ENCODE results near the gene RPTN.
"Not testable (repeated sequence)": the region's sequence is repeated elsewhere in the genome, so short reads cannot be mapped to it uniquely, and the experiment has no call there.

The RPTN gene

GRCh38 chr1:152164517-152165136, 5.6 kb upstream of the RPTN start:
- DNase-seq, result no peak

- no peak for DNase-seq
Observed at GRCh38 chr1:152162792-152163463, 3.9 kb upstream of the RPTN start.

- no peak for DNase-seq
Observed at GRCh38 chr1:152160576-152160975, 1.5 kb upstream of the RPTN start.

- DNase-seq, result no peak
Observed at GRCh38 chr1:152153996-152154395, 5.0 kb downstream of the RPTN start.

GRCh38 chr1:152151646-152152045, 7.4 kb downstream of the RPTN start:
- no peak for DNase-seq

- DNase-seq, result no peak
Observed at GRCh38 chr1:152148981-152149380, 10.0 kb downstream of the RPTN start.

GRCh38 chr1:152148051-152148450, 11.0 kb downstream of the RPTN start:
- no peak for DNase-seq

GRCh38 chr1:152145769-152146168, 13.3 kb downstream of the RPTN start:
- no peak for DNase-seq

- DNase-seq, result not testable (repeated sequence)
Observed at GRCh38 chr1:152144674-152145183, 14.3 kb downstream of the RPTN start.

- no peak for DNase-seq
Observed at GRCh38 chr1:152143150-152143887, 15.7 kb downstream of the RPTN start.

- no peak for DNase-seq
Observed at GRCh38 chr1:152141971-152142584, 16.9 kb downstream of the RPTN start.

GRCh38 chr1:152137215-152137614, 21.8 kb downstream of the RPTN start:
- no peak for DNase-seq

- DNase-seq, result no peak
Observed at GRCh38 chr1:152130186-152130585, 28.8 kb downstream of the RPTN start.

GRCh38 chr1:152127673-152128072, 31.4 kb downstream of the RPTN start:
- no peak for DNase-seq

GRCh38 chr1:152125834-152126443, 33.1 kb downstream of the RPTN start:
- DNase-seq, result no peak

GRCh38 chr1:152118915-152119314, 40.1 kb downstream of the RPTN start:
- DNase-seq, result no peak

- no peak for DNase-seq
Observed at GRCh38 chr1:152115344-152115743, 43.7 kb downstream of the RPTN start, which contains the start of gene TCHH. Gene TCHH (minus strand): TSS chr1:152115444. CDS start chr1:152114080, 1,364 bp downstream.

- DNase-seq, result no peak
Observed at GRCh38 chr1:152112885-152113432, 46.1 kb downstream of the RPTN start.

GRCh38 chr1:152112101-152112884, 46.7 kb downstream of the RPTN start:
- no peak for DNase-seq

GRCh38 chr1:152111515-152111968, 47.5 kb downstream of the RPTN start:
- DNase-seq, result no peak

- DNase-seq, result no peak
Observed at GRCh38 chr1:152110860-152111514, 48.0 kb downstream of the RPTN start.
